Adrenal gland (tissue), 5 donors: ENCODE results near the gene KTI12.

Experiments used
- POLR2A ChIP-seq, 2 donors: fragments of 450-650 bp; IDR thresholded peaks; one replicate each; pipeline ENCODE4 v1.6.1; 2017; ENCODE audit warnings: antibody characterized with exemption in 2 of 2, mild to moderate bottlenecking in 2 of 2, moderate library complexity in 1 of 2
- TF ChIP-seq, protein P1 (sequence below), 6 experiments: fragments of 450-650 bp in 4 of 6; fragments of 200-600 bp in 2 of 6; sonication (generic) in 1 of 6; IDR thresholded peaks; 1 replicate in 5 of 6; 2 replicates in 1 of 6; pipeline versions ENCODE4 v1.5.1 to v1.8.0; 2016 to 2021; ENCODE audit warnings: antibody characterized with exemption in 6 of 6, mild to moderate bottlenecking in 2 of 6, moderate library complexity in 1 of 6
- donor health status: DM: no; HTN: no; CAD: no.

- TF ChIP-seq, protein P1, sequence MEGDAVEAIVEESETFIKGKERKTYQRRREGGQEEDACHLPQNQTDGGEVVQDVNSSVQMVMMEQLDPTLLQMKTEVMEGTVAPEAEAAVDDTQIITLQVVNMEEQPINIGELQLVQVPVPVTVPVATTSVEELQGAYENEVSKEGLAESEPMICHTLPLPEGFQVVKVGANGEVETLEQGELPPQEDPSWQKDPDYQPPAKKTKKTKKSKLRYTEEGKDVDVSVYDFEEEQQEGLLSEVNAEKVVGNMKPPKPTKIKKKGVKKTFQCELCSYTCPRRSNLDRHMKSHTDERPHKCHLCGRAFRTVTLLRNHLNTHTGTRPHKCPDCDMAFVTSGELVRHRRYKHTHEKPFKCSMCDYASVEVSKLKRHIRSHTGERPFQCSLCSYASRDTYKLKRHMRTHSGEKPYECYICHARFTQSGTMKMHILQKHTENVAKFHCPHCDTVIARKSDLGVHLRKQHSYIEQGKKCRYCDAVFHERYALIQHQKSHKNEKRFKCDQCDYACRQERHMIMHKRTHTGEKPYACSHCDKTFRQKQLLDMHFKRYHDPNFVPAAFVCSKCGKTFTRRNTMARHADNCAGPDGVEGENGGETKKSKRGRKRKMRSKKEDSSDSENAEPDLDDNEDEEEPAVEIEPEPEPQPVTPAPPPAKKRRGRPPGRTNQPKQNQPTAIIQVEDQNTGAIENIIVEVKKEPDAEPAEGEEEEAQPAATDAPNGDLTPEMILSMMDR (IDR thresholded peaks at IDR 0.05), result no peak
- no peak for TF ChIP-seq POLR2A (IDR thresholded peaks at IDR 0.05)
These were observed 8.1 kb upstream of the KTI12 start for GRCh38 chr1:52041551-52042185.
